GM12874 (cell line): Measurements from ENCODE around the gene ZNF45.

ENCODE experiments used
- CTCF ChIP-seq: IDR thresholded peaks from 2 replicates; pipeline ENCODE4 v1.5.1; 2011; ENCODE audit warnings: low read depth, mild to moderate bottlenecking, control low read depth, low read length, moderate library complexity; ENCODE audit not compliant: insufficient read depth

Gene ZNF45

GRCh38 chr19:43872547-43873336, 62.3 kb downstream of the ZNF45 start:
- no peak for TF ChIP-seq CTCF
